ENCODE data around the gene ADGRF5. TPM values are rescaled to one million over a fixed set of nuclear protein-coding genes. Genes with fewer than 3 reads are reported as not detected.

ADGRF5 gene
- total and polyA plus RNA-seq, 10 of the 15 experiments (the other 5 are each of a cell fraction or from before 2014, with no cell fraction given), result 0.01 to 0.13 TPM; not detected in 8

- BruUV-seq (replicated peaks), result no TSS peak
- Histone ChIP-seq H3K4me3 (no peak overlapping the region), H2AFZ (ENCODE audit: control insufficient read depth, low read depth, low read length) (no peak overlapping the region), H3K4me1 (ENCODE audit: control insufficient read depth, insufficient read depth, low read length) (no peaks in the 10 kb centered on the region), H3K4me2 (ENCODE audit: control insufficient read depth, insufficient read depth) (no peak overlapping the region), H3K27me3 (replicated peaks in 1 of 2; ENCODE audit: control insufficient read depth in 2 of 2, insufficient read depth in 2 of 2, low read length in 1 of 2) (no peaks in the 10 kb centered on the region), H3K36me3 (ENCODE audit: control insufficient read depth in 2 of 2, insufficient read depth in 2 of 2, low read length in 1 of 2) (no peaks in the 10 kb centered on the region), H3K79me2 (ENCODE audit: control insufficient read depth, insufficient read depth, low read length) (no peaks in the 10 kb centered on the region), H4K20me1 (ENCODE audit: control insufficient read depth, insufficient read depth) (no peaks in the 10 kb centered on the region), H3K9me3 (replicated peaks; ENCODE audit: control insufficient read depth, insufficient read depth, low read length) (no peaks in the 10 kb centered on the region), H3K27ac (ENCODE audit: control insufficient read depth, insufficient read depth) (no peak overlapping the region), H3K9ac (ENCODE audit: control insufficient read depth, insufficient read depth, low read length) (no peak overlapping the region)
- in situ Hi-C loops (cut with MboI), result no loop called here
- DNase-seq (ENCODE audit: low read depth, low spot score), result no peak
- FAIRE-seq, result no peak
- ChIA-PET RAD21 (ENCODE audit: unreplicated experiment) (no interaction called here), SMC1A (ENCODE audit: uncharacterized antibody, unreplicated experiment) (no interaction called here), CTCF (no interaction called here), POLR2A (no interaction called here)
- no peak for ATAC-seq
- TF ChIP-seq, protein P1, sequence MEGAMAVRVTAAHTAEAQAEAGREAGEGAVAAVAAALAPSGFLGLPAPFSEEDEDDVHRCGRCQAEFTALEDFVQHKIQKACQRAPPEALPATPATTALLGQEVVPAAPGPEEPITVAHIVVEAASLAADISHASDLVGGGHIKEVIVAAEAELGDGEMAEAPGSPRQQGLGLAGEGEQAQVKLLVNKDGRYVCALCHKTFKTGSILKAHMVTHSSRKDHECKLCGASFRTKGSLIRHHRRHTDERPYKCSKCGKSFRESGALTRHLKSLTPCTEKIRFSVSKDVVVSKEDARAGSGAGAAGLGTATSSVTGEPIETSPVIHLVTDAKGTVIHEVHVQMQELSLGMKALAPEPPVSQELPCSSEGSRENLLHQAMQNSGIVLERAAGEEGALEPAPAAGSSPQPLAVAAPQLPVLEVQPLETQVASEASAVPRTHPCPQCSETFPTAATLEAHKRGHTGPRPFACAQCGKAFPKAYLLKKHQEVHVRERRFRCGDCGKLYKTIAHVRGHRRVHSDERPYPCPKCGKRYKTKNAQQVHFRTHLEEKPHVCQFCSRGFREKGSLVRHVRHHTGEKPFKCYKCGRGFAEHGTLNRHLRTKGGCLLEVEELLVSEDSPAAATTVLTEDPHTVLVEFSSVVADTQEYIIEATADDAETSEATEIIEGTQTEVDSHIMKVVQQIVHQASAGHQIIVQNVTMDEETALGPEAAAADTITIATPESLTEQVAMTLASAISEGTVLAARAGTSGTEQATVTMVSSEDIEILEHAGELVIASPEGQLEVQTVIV (IDR thresholded peaks at IDR 0.05; ENCODE audit: borderline replicate concordance, partially characterized antibody), result no peak
- TF ChIP-seq CBX5 (IDR thresholded peaks at IDR 0.05; ENCODE audit: low read depth), result no peak
- TF ChIP-seq MTA2 (IDR thresholded peaks at IDR 0.05; ENCODE audit: low read depth), result no peak
- TF ChIP-seq NR2F1 (conservative IDR thresholded peaks at IDR 0.05), result no peak
- no peak for TF ChIP-seq CEBPB (IDR thresholded peaks at IDR 0.05; ENCODE audit: borderline replicate concordance in 1 of 2, low read depth in 2 of 2, low read length in 2 of 2)
- no peak for TF ChIP-seq POLR2A (IDR thresholded peaks at IDR 0.05; ENCODE audit: low read depth, low read length)
- no peak for TF ChIP-seq KAT2A (conservative IDR thresholded peaks at IDR 0.05; ENCODE audit: control insufficient read depth, low read depth, low read length)
- TF ChIP-seq NFYB (IDR thresholded peaks at IDR 0.05; ENCODE audit: insufficient read depth, low read depth, low read length), result no peak
- TF ChIP-seq SKIL (IDR thresholded peaks at IDR 0.05; ENCODE audit: low read depth, poor library complexity, severe bottlenecking), result no peak
- TF ChIP-seq PRDM15 (CRISPR knock-in tag; IDR thresholded peaks at IDR 0.05), result no peak
- TF ChIP-seq STAT1 (conservative IDR thresholded peaks at IDR 0.05), result no peak
- TF ChIP-seq IKZF1 (conservative IDR thresholded peaks at IDR 0.05), result no peak
- TF ChIP-seq CHD2 (IDR thresholded peaks at IDR 0.05; ENCODE audit: borderline replicate concordance, low read depth, low read length), result no peak
- TF ChIP-seq FOS (IDR thresholded peaks at IDR 0.05; ENCODE audit: borderline replicate concordance, extremely low read depth, insufficient read length), result no peak
- 47% methylated on average over 7 of the region's 7 CpGs for WGBS (ENCODE audit: insufficient coverage, insufficient replicate concordance, low lambda C conversion rate, missing lambda C conversion rate)
- intact Hi-C loops (cut with micrococcal nuclease; ENCODE audit: unreplicated experiment), result no loop called here
Observed at GRCh38 chr6:46819561-46819960, 102.2 kb downstream of the ADGRF5 start.

All from GM12878 (cell line).